Left lung (tissue), 10 donors: ENCODE measurements around the gene LRRIQ1. TPM values are rescaled to one million over a fixed set of nuclear protein-coding genes. Genes with fewer than 3 reads are reported as not detected.

Experiments used
- ATAC-seq: fragments of 200-7000 bp; cut with Tn5 transposase; one replicate; pipeline ENCODE4 v1.9.1; 2020; ENCODE audit warnings: moderate library complexity
- DNase-seq, 4 donors: peaks; one replicate each; pipeline ENCODE4 v3.0.0-alpha.2; 2013 to 2020
- H3K27ac ChIP-seq, 2 donors: fragments of 200-600 bp; sonication (generic) in 1 of 2; one replicate each; pipeline versions ENCODE4 v1.5.0 to v1.8.0; 2020 to 2021
- H3K27me3 ChIP-seq, 2 donors: fragments of 200-600 bp; sonication (generic) in 1 of 2; one replicate each; pipeline versions ENCODE4 v1.5.0 to v1.8.0; 2020 to 2021
- H3K36me3 ChIP-seq, 2 donors: fragments of 200-600 bp; sonication (generic) in 1 of 2; one replicate each; pipeline versions ENCODE4 v1.5.0 to v1.8.0; 2020 to 2021
- H3K4me1 ChIP-seq, 2 donors: fragments of 200-600 bp; one replicate each; pipeline ENCODE4 v1.8.0; 2021
- H3K4me3 ChIP-seq, 2 donors: fragments of 200-600 bp; sonication (generic) in 1 of 2; one replicate each; pipeline versions ENCODE4 v1.5.0 to v1.8.0; 2020 to 2021; ENCODE audit warnings: mild to moderate bottlenecking in 1 of 2
- H3K9me3 ChIP-seq, 2 donors: fragments of 200-600 bp; sonication (generic) in 1 of 2; one replicate each; pipeline versions ENCODE4 v1.5.0 to v1.8.0; 2020 to 2021
- CTCF ChIP-seq, 2 donors: fragments of 200-600 bp; sonication (generic) in 1 of 2; IDR thresholded peaks; one replicate each; pipeline versions ENCODE4 v1.5.0 to v1.8.0; 2021; ENCODE audit warnings: antibody characterized with exemption in 2 of 2
- intact Hi-C, 2 donors: fragments of 100-400 bp; cut with DNase I; formaldehyde crosslinking; loops; one replicate each; pipeline versions ENCODE4 v1.11.2 to v1.14.2; 2022
- polyA plus RNA-seq, 6 donors: library from polyadenylated mRNA; unstranded; fragments of 120-200 nt; gene quantifications; one replicate each; pipeline ENCODE4 v1.2.1, GENCODE V29; 2013; ENCODE audit not compliant: insufficient read length in 6 of 6
- total RNA-seq, 2 donors: library from RNA; stranded (reverse); fragmentation: NEBNext Ultra II Directional; extraction: Animal tissue kit (Norgen Biotek cat#: 25700); gene quantifications; one replicate each; pipeline ENCODE4 v1.2.1, GENCODE V29; 2021
- donor health status: DM: no; HTN: yes; CAD: no.
- donor health status: DM: no; HTN: no; CAD: no.

The LRRIQ1 gene
- total and polyA plus RNA-seq, 8 donors = 1.6 to 12.1 (median 8.2) TPM

DNA sequence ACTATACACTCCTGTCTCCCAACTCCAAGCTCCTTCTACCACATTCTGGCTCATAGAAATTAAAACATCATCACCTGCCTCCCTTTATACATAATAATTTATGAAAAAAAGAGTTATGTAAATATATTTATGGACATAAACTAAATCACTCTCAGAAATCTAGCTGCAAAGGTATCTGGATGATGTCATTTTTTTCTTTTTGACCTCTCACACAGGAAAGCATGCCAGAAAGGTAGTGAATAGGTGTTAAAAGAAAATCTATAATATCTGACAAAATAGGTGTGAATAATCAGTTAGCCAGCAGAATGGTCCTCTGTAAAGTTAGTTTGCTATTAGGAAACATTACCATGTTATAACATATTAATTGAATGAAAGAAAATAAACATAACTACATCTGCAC, 7.7 kb downstream of the LRRIQ1 start:
- no peak for DNase-seq
- Histone ChIP-seq H3K4me3 (no peak overlapping the region), H3K9me3 (no peaks in the 10 kb centered on the region), H3K27me3 (no peaks in the 10 kb centered on the region), H3K27ac (no peak overlapping the region), H3K36me3 (no peaks in the 10 kb centered on the region), H3K4me1 (no peaks in the 10 kb centered on the region)
- intact Hi-C loops = no loop called here
- no peak for ATAC-seq
- no peak for TF ChIP-seq CTCF (IDR thresholded peaks at IDR 0.05)

- Histone ChIP-seq H3K27me3 (no peaks in the 10 kb centered on the region), H3K27ac (no peak overlapping the region), H3K4me3 (no peak overlapping the region), H3K9me3 (no peaks in the 10 kb centered on the region), H3K36me3 (no peaks in the 10 kb centered on the region), H3K4me1 (no peaks in the 10 kb centered on the region)
- intact Hi-C loops = no loop called here
- DNase-seq (peak in 2 of 4 donors; percentile 18 to 50), ATAC-seq (peak; percentile 66)
- peak; percentile 56 to 70 for TF ChIP-seq CTCF (IDR thresholded peaks at IDR 0.05)
Observed at GRCh38 chr12:85057370-85057963, 21.3 kb downstream of the LRRIQ1 start.

GRCh38 chr12:85058339-85058738, 22.2 kb downstream of the LRRIQ1 start:
- Histone ChIP-seq H3K27ac (no peak overlapping the region), H3K9me3 (no peaks in the 10 kb centered on the region), H3K36me3 (no peaks in the 10 kb centered on the region), H3K27me3 (no peaks in the 10 kb centered on the region), H3K4me3 (no peak overlapping the region), H3K4me1 (no peaks in the 10 kb centered on the region)
- intact Hi-C loops = no loop called here
- ATAC-seq = no peak
- no peak for DNase-seq
- no peak for TF ChIP-seq CTCF (IDR thresholded peaks at IDR 0.05)

- no peak for DNase-seq
Observed at GRCh38 chr12:85059594-85059993, 23.4 kb downstream of the LRRIQ1 start.

DNA sequence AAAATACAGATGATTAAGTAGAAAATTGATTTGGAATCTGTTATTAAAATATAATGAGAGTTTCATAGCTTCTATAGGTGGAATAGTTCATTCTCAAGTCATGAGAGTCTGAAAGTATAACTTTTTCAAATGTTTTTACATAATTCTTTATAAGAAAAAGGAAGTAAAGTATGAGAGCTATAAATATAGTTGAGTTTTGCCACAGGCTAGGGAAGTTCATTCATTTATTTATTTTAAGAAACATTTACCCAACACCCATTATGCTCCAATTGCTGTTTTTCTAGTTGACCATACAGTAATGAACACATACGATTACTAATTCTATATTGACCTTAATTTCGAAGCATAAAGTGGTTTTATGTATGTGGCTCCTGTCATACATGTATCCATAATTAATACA, 24.8 kb downstream of the LRRIQ1 start:
- no peaks in the 10 kb centered on the region for H3K27me3 ChIP-seq
- no peaks in the 10 kb centered on the region for H3K4me1 ChIP-seq
- DNase-seq (no peak), ATAC-seq (no peak)
- no peaks in the 10 kb centered on the region for H3K9me3 ChIP-seq
- intact Hi-C loops = no loop called here
- H3K36me3 ChIP-seq = no peaks in the 10 kb centered on the region
- no peak overlapping the region for H3K27ac ChIP-seq
- H3K4me3 ChIP-seq = no peak overlapping the region
- no peak for TF ChIP-seq CTCF (IDR thresholded peaks at IDR 0.05)

More at GRCh38 chr12:85059594-85059993, 23.4 kb downstream of the LRRIQ1 start:
- no peak for TF ChIP-seq CTCF (IDR thresholded peaks at IDR 0.05)
- H3K4me3 ChIP-seq = no peak overlapping the region
- no peaks in the 10 kb centered on the region for H3K9me3 ChIP-seq
- no peak overlapping the region for H3K27ac ChIP-seq
- no peak for ATAC-seq
- no peaks in the 10 kb centered on the region for H3K27me3 ChIP-seq
- no peaks in the 10 kb centered on the region for H3K36me3 ChIP-seq
- H3K4me1 ChIP-seq = no peaks in the 10 kb centered on the region
- intact Hi-C loops = no loop called here
